Measurements from ENCODE around the gene PHB1.

- TF ChIP-seq CTCF (optimal IDR thresholded peaks at IDR 0.05 in 1 of 3, IDR thresholded peaks at IDR 0.05 in 1 of 3, conservative IDR thresholded peaks at IDR 0.05 in 1 of 3; ENCODE audit: extremely low read depth in 1 of 3, insufficient read depth in 2 of 3, low read length in 3 of 3): no peak
- TF ChIP-seq EZH2 (IDR thresholded peaks at IDR 0.05; ENCODE audit: low read length): no peak
Measured at GRCh38 chr17:49441578-49441977, 26.9 kb upstream of the PHB1 start.

Data from keratinocyte (primary cell).